Activated CD4-positive, alpha-beta T cell treated with anti-CD3 and anti-CD28 coated beads, Interleukin-2, amount 50 U/mL, for 24 hours (primary cell): ENCODE data around the gene WDR47.
"Not testable (repeated sequence)": the region's sequence is repeated elsewhere in the genome, so short reads cannot be mapped to it uniquely, and the experiment has no call there.

Experiments
- DNase-seq, 2 donors: peaks; one replicate each; pipeline ENCODE4 v3.0.0-alpha.2; 2020; ENCODE audit warnings: low read depth in 1 of 2, low spot score in 1 of 2

The WDR47 gene

DNA sequence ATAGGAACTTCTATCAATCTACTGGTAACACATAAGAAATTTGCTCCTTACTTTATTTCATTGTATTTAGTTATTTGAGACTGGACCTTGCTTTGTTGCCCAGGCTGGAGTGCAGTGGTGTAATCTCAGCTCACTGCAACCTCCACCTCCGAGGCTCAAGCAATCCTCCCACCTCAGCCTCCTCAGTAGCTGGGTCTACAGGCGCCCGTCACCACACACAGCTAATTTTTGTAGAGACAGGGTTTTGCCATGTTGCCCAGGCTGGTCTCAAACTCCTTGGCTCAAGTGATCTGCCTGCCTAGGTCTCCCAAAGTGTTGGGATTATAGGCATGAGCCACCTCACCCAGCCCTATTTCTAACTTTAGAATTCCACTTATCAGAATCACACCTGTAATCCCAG, 10.2 kb upstream of the WDR47 start:
- DNase-seq: not testable (repeated sequence)

DNA sequence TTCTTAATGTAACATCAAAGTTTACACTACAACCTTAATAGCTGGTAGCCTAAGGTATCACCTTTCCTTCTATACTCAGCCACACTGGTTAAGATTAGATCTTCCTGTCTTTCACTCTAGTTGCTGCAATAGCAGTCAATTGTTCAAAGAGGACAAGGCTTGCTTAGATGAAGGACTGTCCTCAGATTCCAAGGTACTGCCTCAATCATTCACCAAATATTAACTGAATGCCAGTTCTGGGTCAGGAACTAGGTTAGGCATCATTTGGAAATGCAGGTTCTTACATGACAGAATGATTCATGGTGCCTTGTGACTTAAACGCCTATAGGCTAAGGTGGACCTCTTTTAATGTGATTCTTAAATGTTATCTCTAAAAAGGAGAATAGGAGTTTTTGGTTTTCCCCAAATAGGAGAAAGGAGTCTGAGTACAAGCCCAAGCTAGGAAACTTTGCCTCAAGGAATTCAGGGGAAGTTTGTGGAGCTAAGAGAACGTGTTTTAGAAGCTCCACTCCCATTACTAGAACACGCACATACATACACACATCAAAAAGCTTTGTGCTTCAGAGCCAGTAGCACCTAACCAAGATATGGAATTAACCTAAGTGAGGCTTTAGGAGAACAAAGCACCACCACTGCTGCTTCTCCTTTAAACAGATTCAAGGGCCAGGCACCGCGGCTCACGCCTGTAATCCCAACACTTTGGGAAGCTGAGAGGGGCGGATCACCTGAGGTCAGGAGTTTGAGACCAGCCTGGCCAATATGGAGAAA, 8.5 kb upstream of the WDR47 start:
- no peak for DNase-seq

DNA sequence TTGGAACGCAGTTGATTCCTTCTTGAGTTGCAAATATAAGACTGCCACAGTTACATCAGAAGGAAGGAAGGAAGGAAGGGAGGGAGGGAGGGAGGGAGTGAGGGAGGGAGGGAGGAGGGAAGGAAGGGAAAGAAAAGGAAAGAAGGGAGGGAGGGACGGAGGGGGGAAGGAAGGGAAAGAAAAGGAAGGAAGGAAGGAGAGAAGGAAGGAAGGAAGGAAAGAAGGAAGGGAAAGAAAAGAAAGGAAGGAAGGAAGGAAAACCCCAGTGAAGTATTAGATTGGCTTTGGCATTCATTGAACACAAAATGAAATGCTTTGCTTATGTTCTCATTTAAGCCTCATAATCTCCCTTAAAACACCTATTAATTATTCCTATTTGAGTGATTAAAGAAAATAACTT, 6.4 kb upstream of the WDR47 start:
- DNase-seq: no peak

DNA sequence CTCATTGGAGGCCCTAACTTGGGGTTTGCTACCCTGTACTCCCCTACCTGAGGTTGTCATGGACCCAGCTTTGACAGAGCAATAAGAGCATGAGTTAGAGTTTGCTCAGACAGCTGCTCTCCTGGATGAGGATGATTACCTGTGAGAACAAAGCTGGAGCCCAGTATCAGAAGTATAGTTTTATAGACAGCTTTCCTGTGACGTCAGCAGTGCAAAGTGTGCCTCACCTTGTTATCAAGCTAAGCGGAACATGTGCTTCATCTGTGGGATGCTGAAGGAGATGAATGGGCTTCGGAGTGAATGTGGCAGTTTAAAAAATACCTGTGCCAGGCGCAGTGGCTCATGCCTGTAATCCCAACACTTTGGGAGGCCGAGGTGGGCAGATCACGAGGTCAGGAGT, 5.4 kb upstream of the WDR47 start:
- no peak for DNase-seq

DNA sequence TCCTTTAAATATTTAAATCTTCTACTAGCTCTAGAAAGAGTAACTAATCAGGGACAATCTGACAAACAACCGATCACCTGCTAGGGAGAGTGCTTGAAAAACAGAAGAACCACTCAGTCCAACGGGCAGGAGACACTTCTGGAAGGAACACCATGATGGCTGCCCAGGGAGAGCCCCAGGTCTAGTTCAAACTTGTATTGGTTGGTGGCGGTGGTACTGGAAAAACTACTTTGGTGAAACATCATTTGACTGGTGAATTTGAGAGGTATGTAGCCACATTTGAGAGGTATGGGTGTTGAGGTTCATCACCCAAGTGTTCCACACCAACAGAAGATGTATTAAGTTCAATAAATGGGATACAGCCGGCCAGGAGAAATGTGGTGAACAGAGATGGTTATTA, 4.8 kb upstream of the WDR47 start:
- no peak for DNase-seq

DNA sequence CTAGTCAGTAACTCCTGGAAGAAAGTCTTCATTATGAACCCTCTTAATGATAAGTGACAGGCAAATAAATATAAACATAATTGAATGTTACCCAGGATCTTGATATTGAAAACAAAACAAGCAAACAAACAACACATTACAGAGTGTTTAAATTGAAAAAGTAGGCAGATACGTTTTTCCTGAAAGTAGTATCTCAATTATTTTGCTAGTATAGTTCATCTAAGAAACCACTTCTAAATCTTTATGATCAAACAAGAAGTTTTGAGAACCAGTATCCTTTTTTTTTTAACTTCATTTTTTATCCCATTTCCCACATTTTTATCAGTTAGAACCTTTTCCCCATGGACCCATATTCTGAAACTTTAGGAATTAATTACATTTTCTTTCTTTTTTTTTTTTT, 3.7 kb upstream of the WDR47 start:
- DNase-seq: no peak

DNA sequence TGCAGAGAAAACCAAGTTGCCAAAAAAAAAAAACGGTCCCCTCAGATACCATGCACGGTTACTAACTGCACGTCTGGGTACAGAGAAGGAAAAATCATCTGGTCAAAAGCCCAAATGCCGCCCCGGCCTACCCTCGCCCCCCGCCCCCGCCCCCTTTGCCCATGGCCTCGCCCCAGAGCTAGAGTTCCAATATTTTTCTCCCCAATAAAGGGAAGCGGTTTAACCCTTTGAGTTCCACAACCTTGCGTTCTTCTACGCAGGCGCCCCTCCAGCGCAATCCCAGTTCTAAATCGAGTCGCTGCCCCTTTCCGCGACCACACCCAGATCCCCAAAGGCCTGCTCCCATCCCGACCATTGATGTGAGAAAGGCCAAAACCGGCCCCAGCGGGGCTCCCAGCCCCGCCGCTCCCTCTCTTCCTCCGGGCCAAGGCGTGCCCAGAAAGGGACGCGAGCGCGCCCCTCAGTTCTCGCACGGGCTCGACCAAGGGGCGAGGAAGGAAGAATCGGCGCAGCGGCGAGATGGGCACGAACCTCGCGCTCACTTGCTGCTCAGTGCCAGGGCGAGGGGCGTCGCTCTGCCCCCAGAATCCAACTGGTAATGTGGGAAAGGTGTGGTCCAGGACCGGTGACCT, 797 bp downstream of the WDR47 start:
- DNase-seq: peak in 1 of 2 donors; percentile 7

DNA sequence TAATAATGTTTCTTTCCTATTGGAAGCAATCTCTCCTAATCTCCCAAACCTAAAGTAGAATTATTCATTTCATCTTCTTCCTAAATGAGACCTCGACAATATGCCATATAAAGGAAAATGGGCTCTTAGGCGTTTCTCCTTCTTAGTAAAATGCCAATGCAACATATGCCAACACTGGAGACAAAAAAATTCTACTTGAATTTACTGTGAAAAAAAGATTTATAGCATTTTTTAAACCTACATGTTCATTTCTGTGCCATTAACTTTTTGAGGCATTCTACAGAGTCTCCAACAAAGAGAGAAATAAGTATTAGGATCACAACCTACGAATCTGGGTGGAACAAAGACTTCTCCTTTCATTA, 1.3 kb downstream of the WDR47 start:
- no peak for DNase-seq

DNA sequence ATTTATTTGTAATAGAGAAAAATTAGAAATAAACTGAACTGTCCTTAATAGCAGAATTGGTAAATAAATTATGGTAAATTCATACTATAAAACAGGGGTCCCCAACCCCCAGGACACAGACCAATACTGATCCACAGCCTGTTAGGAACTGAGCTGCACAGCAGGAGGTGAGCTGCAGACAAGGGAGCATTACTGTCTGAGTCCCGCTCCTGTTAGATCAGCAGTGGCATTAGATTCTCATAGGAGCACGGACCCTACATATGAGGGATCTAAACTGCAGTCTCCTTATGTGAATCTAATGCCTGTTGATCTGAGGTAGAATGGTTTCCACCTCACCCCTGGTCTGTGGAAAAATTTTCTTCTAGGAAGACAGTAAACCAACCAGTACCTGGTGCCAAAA, 7.5 kb downstream of the WDR47 start:
- no peak for DNase-seq

DNA sequence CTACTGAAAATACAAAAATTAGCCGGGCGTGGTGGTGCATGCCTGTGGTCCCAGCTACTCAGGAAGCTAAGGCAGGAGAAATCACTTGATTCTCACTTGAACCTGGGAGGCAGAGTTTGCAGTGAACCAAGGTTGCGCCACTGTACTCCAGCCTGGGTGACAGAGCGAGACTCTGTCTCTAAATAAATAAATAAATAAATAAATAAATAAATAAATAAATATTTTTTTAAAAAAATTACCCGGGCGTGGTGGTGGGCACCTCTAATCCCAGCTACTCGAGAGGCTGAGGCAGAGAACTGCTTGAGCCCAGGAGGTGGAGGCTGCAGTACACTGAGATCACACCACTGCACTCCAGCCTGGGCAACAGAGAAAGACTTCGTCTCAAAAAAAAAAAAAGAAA, 12.4 kb downstream of the WDR47 start:
- not testable (repeated sequence) for DNase-seq

DNA sequence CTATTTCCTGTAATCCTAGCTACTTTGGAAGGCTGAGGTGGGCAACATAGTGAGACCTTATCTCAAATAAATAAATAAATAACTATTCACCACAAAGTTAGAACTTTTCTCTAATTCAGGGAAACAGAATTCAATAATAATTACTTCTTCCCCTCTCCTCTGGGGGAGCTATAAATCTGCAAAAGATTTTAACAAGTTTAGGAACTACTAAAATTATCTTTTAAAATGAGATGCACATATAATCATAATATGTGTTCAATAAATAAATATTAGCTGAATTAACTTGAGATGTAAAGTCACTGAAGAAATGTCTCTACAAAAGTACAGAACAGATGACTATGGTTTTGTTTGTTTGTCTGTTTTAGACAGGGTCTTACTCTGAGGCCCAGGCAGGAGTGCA, 14.1 kb downstream of the WDR47 start:
- DNase-seq: no peak

DNA sequence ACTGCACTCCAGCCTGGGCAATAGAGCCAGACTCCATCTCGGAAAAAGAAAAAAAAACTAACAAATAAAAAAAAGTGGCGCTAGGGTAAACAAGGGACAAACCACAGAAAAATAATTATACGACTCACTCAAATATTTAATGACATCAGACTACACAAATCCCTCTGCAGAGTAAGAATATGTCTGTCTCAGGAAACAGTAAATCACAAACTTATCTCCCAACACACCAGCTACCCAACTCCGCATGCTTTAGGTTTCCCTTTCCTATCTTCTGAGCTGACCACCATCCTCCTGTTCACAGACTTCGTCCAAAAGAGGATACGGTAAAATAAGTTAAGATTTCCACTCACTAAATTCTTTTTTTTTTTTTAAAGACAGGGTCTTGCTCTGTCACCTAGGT, 16.2 kb downstream of the WDR47 start:
- DNase-seq: no peak

DNA sequence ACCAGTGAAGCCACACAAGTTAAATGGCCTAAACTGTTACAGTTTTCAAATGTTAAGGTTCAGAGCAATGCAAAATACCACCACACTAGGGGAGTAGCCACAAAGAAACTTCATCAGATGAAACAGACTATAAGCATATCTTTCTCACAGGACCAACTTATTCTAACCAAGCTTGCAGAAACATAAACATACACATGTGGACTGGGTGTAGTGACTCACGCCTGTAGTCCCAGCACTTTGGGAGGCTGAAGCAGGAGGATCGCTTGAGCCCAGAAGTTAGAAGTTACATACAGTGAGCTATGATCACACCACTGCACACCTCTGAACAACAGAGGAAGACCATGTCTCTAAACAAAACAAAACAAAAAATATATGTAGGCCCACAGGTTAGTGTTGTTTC, 17.3 kb downstream of the WDR47 start:
- DNase-seq: no peak

DNA sequence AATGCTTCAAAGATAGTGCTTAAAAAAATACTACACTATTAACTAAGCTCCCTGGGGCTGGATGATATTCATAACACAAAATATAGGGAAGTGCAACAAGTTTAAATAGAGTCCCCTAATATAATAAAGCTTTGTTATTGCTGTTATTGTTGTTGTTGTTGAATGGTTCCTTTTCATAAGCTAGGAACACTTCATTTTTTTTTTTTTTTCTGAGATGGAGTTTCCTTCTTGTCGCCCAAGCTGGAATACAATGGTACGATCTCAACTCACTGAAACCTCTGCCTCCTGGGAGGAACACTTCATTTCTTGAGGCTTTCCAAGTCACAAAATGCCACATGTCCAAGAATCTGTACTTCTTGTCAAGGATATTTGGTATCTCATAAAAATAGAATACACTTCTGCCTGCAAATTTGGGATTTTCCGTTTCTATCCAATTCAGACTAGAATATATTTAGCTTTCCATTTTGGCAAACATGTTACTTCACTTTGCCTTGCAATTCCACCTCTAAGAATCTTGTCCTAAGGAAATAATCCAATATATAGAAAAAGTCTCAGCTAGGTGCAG, 21.1 kb downstream of the WDR47 start:
- DNase-seq: no peak

DNA sequence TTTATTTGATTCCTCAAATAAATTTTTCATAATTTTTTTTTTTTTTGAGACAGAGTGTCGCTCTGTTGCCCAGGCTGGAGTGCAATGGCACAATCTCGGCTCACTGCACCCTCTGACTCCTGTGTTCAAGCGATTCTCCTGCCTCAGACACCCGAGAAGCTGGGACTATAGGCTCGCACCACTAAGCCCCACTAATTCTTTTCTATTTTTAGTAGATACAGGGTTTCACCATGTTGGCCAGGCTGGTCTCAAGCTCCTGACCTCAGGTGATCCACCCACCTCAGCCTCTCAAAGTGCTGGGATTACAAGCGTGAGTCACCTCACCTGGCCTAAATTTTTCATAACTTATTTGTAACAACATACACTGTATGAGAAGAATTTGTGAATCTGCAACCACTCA, 24.2 kb downstream of the WDR47 start:
- DNase-seq: not testable (repeated sequence)

DNA sequence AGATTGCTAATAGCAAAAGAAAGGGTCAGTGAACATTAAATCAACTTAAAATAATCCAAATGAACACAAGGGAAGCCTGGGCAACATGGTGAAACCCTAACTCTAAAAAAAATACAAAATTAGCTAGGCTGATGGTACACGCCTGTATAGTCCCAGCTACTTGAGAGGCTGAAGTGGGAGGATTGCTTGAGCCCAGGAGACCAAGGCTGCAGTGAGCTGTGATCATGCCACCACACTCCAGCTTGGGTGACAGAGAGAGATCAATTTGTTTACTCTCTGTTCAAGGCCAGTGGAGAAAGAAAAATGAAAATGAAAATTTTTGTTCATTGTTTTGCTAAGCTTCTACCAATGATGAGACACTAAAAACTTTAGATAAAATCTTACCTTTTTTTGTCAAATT, 24.8 kb downstream of the WDR47 start:
- DNase-seq: no peak

DNA sequence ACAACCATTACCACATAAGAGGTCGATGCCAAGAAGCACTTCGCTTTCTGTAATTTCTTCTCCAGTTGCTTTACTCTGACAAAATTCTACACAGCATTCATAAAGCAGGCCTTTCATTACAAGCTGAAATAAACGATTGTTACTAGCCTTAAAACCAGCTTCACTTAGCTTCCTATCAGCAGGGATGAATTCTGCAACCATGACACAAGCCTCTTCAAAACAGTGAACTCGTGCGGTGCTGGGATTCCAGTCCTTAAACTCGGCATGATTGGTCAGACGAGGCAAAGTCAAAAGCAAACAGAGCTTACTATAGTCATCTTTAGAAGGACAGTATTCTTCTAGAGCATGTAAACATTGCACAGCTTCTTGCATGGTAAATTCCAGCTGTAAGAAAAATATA, 30.6 kb downstream of the WDR47 start:
- DNase-seq: no peak

DNA sequence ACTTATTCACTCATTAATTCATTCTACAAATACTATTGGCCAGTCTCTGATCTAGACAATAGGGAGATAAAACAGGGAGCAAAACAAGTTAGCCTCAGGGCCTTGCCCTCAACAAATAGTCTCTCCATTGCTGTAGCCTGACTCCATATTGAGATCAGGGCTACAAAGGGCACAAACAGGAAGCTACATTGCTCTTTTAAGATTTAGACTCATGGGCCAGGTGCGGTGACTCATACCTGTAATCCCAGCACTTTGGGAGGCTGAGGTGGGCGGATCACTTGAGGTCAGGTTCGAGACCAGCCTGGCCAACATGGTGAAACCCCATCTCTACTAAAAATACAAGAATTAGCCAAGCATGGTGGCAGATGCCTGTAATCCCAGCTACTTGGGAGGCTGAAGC, 45.3 kb downstream of the WDR47 start:
- DNase-seq: not testable (repeated sequence)

DNA sequence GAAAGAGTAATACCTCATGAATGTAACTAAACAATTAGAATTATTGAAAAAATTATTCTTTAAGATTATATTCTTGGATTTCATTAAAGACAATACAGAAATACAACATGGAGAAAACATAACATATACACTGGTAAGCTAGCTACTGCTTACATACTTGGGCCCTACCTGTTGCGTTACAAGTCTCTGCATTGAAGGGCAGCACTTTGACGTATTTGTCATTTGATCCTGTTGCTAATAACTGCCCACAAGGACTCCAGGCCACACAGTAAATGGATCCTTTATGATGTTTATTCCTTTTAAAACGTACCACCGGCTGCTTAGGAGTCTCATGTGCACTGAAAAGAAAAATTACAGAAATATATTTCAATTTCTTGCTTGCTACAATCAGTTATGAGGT, 58.8 kb downstream of the WDR47 start:
- DNase-seq: no peak

DNA sequence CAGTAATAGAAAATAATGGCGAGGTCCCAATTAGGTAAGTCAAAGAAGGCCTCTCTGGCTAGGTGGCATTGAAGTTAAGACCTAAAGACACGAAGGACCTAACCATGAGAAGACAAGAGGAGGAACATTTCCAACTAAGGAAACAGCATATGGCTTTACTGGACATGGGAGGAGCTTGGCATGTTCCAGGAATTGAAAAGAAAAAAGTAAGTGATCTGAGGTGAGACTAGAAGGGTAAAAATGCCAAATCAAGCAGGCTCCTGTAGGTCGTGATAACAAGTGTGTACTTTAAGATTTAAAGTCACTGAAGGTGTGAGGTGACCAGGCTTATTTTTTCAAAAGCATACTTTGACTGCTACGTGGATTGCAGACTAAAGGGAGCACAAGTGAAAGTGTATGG, 65.2 kb downstream of the WDR47 start:
- no peak for DNase-seq

DNA sequence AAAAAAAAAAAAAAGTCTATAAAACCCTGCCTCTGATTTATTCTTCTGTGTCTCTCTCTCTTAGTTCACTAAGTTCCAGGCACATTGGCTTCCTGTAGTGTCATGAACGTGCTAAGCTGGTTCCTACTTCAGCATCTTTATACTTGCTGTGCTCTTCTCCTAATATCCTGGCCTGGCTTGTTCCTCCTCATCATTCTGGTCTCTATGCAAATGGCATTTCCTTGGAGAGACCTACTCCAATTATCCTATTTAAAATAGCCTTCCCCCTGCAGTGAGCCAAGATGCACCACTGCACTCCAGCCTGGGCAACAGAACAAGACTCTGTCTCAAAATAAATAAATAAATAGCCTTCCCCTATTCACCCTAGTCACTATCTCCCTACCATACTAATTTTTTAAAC, 69.0 kb downstream of the WDR47 start:
- DNase-seq: no peak

DNA sequence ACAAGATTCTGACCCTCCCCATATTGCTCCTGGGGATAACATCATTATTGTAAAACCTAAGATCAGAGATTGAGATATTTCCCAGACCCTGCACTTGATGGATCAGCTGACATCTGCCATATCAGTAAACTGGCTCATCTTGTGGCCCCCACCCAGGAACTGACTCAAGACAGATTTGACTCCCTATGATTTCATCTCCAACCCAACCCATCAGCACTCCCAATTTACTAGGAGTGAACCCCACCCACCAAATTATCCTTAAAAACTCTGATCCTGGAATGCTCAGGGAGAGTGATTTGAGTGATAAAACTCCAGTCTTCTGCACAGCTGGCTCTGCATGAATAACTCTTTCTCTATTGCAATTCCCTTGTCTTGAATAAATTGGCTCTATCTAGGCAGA, 72.6 kb downstream of the WDR47 start:
- no peak for DNase-seq
